Ishikawa (cell line): ENCODE data around the gene SERPINB5.

Experiments
- CEBPB ChIP-seq: IDR thresholded peaks from 2 replicates; pipeline ENCODE4 v1.6.1; 2012
- CREB1 ChIP-seq: IDR thresholded peaks from 2 replicates; pipeline ENCODE4 v1.6.1; 2012; ENCODE audit warnings: low read depth
- EGR1 ChIP-seq: IDR thresholded peaks from 2 replicates; pipeline ENCODE4 v1.6.1; 2012
- EP300 ChIP-seq: IDR thresholded peaks from 2 replicates; pipeline ENCODE4 v1.6.1; 2012; ENCODE audit warnings: borderline replicate concordance
- FOXM1 ChIP-seq: IDR thresholded peaks from 2 replicates; pipeline ENCODE4 v1.6.1; 2012; ENCODE audit warnings: low read depth, borderline replicate concordance
- NFIC ChIP-seq: IDR thresholded peaks from 2 replicates; pipeline ENCODE4 v1.6.1; 2012
- RAD21 ChIP-seq: IDR thresholded peaks from 2 replicates; pipeline ENCODE4 v1.6.1; 2012; ENCODE audit warnings: low read depth
- TAF1 ChIP-seq: IDR thresholded peaks from 2 replicates; pipeline ENCODE4 v1.6.1; 2012; ENCODE audit warnings: low read depth, mild to moderate bottlenecking
- TCF12 ChIP-seq: IDR thresholded peaks from 2 replicates; pipeline ENCODE4 v1.6.1; 2012; ENCODE audit warnings: low read depth
- TEAD4 ChIP-seq: IDR thresholded peaks from 2 replicates; pipeline ENCODE4 v1.6.1; 2012
- YY1 ChIP-seq: IDR thresholded peaks from 2 replicates; pipeline ENCODE4 v1.6.1; 2012; ENCODE audit warnings: low read depth
- ZBTB7A ChIP-seq: IDR thresholded peaks from 2 replicates; pipeline ENCODE4 v1.6.1; 2012; ENCODE audit warnings: low read depth
- TF ChIP-seq, protein P1 (sequence below): IDR thresholded peaks from 2 replicates; pipeline ENCODE4 v1.6.1; 2012
- TF ChIP-seq, protein P2 (sequence below): IDR thresholded peaks from 2 replicates; pipeline ENCODE4 v1.6.1; 2012
- TF ChIP-seq, protein P3 (sequence below): IDR thresholded peaks from 2 replicates; pipeline ENCODE4 v1.6.1; 2012; ENCODE audit warnings: low read depth, mild to moderate bottlenecking

SERPINB5 gene

DNA sequence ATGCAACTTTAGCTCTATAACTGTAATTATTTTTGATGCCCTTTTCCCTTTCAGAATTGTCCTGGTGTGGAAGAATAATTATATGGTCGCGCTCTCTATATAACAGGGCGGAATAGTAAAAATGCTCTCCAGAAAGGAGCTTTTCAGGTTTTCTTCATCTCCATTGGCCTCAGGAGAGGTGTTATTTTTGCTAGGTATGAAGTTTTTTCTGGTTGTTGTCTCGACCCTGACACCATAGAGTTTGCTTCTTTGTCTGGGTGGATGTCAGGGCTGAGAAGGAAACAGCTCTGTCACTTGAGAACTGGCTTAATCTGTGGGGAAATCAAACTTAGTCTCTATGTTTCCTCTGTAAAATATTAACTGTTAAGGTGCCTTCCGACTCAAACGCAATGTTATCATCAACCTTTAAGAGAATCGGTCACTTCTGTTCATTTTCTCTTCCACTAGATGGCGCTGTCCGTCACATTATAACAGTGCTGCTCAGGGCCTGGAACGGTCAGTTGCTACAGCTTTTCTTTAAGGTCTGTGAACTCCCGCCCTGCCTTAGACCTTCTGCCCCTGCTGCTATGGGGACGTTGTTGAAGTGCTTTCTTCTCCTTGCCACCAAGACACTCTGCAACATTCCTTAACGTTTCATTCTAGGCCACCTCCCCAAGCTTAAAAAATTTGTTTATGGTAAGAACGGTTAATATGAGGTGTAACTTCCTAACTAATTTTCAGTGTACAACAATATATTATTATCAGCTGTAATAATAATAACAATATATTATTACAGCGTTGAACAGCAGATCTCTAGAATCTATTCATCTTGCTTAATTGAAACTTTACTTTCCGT, 41.6 kb downstream of the SERPINB5 start:
- TF ChIP-seq RAD21 (peak; percentile 91), NFIC (no peak)

DNA sequence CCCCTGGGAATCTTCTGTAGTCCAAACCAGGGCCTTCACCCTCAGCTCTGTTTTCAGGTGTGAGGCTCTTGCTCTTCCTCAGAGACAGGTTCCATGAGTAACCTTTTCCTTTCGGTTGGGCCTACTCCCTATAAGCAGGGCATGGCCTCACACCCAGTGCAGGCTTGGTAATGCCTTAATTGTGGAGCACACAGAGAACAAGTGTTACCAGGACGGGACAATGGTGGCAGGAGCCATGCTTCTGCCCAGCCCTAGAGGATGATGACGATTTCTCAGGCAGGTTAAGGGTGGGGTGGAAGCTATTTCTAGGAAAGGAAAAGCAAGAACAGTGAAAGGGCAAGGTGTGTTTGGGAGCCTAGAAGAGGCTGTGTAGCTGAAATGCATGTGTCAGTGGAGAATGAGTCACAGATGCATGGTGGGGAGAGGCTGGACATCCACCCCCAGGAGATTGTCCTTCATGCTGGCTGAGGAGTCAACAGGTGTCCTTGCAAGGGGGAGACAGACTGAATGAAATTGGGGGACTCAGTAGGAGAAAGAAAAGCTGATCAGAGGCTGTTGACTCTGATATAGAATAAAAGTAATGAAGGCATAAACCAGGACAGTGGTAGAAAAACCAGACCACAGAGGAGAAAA, 43.4 kb downstream of the SERPINB5 start:
- TF ChIP-seq CEBPB (no peak), EP300 (no peak), YY1 (no peak), FOXM1 (no peak), ZBTB7A (no peak), EGR1 (no peak), RAD21 (no peak), TAF1 (no peak), CREB1 (no peak), NFIC (no peak), TCF12 (no peak), TEAD4 (no peak)
- TF ChIP-seq, protein P1, sequence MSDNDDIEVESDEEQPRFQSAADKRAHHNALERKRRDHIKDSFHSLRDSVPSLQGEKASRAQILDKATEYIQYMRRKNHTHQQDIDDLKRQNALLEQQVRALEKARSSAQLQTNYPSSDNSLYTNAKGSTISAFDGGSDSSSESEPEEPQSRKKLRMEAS = no peak
- TF ChIP-seq, protein P2, sequence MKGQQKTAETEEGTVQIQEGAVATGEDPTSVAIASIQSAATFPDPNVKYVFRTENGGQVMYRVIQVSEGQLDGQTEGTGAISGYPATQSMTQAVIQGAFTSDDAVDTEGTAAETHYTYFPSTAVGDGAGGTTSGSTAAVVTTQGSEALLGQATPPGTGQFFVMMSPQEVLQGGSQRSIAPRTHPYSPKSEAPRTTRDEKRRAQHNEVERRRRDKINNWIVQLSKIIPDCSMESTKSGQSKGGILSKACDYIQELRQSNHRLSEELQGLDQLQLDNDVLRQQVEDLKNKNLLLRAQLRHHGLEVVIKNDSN = no peak
- TF ChIP-seq, protein P3, sequence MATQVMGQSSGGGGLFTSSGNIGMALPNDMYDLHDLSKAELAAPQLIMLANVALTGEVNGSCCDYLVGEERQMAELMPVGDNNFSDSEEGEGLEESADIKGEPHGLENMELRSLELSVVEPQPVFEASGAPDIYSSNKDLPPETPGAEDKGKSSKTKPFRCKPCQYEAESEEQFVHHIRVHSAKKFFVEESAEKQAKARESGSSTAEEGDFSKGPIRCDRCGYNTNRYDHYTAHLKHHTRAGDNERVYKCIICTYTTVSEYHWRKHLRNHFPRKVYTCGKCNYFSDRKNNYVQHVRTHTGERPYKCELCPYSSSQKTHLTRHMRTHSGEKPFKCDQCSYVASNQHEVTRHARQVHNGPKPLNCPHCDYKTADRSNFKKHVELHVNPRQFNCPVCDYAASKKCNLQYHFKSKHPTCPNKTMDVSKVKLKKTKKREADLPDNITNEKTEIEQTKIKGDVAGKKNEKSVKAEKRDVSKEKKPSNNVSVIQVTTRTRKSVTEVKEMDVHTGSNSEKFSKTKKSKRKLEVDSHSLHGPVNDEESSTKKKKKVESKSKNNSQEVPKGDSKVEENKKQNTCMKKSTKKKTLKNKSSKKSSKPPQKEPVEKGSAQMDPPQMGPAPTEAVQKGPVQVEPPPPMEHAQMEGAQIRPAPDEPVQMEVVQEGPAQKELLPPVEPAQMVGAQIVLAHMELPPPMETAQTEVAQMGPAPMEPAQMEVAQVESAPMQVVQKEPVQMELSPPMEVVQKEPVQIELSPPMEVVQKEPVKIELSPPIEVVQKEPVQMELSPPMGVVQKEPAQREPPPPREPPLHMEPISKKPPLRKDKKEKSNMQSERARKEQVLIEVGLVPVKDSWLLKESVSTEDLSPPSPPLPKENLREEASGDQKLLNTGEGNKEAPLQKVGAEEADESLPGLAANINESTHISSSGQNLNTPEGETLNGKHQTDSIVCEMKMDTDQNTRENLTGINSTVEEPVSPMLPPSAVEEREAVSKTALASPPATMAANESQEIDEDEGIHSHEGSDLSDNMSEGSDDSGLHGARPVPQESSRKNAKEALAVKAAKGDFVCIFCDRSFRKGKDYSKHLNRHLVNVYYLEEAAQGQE = no peak

DNA sequence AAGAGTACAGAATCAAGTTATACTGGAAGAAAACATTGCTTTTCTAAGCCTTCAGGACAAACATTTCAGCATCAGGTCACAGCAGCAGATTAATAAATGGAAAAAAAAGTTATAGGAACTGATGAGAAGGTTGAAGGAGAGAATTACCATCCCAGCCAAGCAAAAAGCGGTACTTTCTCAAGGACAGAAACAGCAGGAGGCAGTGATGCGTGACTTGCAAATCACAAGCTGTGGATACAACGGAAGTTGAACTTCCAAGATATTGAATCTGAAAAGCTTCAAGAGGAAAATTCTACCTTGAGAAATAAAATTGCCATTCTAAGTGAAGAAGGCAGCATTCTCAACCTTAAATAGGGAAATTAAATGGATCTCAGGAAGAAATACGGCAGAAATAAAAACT, 46.9 kb downstream of the SERPINB5 start:
- no peak for TF ChIP-seq EP300
- TF ChIP-seq, protein P2 = no peak
- TF ChIP-seq TAF1 = no peak
- no peak for TF ChIP-seq ZBTB7A
- TF ChIP-seq, protein P3 = no peak
- TF ChIP-seq TEAD4 = no peak
- TF ChIP-seq CREB1 = no peak
- no peak for TF ChIP-seq NFIC
- TF ChIP-seq FOXM1 = no peak
- no peak for TF ChIP-seq RAD21
- TF ChIP-seq, protein P1 = no peak
- no peak for TF ChIP-seq TCF12
- TF ChIP-seq YY1 = no peak
- TF ChIP-seq CEBPB = no peak
- TF ChIP-seq EGR1 = no peak

DNA sequence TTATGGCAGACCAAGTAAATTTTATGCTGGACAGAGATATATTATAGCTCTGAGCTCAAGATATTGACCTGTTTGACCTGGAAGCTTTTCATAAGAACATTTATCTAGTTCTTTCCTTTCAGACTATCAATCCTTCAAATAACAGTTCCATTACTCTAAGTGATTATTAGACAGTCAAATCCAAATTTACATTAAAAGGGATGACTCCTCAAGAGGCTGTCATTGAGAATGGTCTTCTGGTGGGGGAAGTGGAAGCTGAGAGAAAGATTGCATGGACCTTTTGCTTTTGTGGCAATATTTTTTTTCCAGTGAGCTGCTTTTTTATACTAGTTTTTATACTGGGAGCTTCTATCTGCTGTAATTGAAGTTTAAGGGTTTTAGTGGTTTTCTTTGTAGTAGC, 50.5 kb downstream of the SERPINB5 start:
- TF ChIP-seq, protein P3 = no peak
- TF ChIP-seq, protein P2 = no peak
- TF ChIP-seq TEAD4 = no peak
